OCI-LY1 (cell line): ENCODE measurements around the gene CDH8.

ENCODE experiments used
- EZH2 ChIP-seq: fragments of 200-600 bp; sonication (generic), shearing (Covaris generic); IDR thresholded peaks from 2 replicates; pipeline ENCODE4 v1.8.0; 2017; ENCODE audit warnings: borderline replicate concordance, mixed run types, mild to moderate bottlenecking, antibody characterized with exemption, low read length, moderate library complexity, mixed read lengths
- TF ChIP-seq, protein P1 (sequence below): fragments of 200-600 bp; sonication (generic), shearing (Covaris generic); IDR thresholded peaks from 2 replicates; pipeline ENCODE4 v1.5.1; 2017; ENCODE audit warnings: mild to moderate bottlenecking, antibody characterized with exemption, low read length, moderate library complexity, mixed read lengths

GRCh38 chr16:61823326-61823725, 212.9 kb downstream of the CDH8 start:
- TF ChIP-seq, protein P1, sequence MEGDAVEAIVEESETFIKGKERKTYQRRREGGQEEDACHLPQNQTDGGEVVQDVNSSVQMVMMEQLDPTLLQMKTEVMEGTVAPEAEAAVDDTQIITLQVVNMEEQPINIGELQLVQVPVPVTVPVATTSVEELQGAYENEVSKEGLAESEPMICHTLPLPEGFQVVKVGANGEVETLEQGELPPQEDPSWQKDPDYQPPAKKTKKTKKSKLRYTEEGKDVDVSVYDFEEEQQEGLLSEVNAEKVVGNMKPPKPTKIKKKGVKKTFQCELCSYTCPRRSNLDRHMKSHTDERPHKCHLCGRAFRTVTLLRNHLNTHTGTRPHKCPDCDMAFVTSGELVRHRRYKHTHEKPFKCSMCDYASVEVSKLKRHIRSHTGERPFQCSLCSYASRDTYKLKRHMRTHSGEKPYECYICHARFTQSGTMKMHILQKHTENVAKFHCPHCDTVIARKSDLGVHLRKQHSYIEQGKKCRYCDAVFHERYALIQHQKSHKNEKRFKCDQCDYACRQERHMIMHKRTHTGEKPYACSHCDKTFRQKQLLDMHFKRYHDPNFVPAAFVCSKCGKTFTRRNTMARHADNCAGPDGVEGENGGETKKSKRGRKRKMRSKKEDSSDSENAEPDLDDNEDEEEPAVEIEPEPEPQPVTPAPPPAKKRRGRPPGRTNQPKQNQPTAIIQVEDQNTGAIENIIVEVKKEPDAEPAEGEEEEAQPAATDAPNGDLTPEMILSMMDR: no peak
- TF ChIP-seq EZH2: no peak
